ENCODE data around the gene LRRC4C.

The LRRC4C gene

GRCh38 chr11:40215556-40215955, 1243.9 kb downstream of the LRRC4C start:
- no peak for TF ChIP-seq CTCF (IDR thresholded peaks at IDR 0.05)

- no peak for TF ChIP-seq CTCF (IDR thresholded peaks at IDR 0.05)
Measured at GRCh38 chr11:40207416-40207815, 1252.0 kb downstream of the LRRC4C start.

- no peak for TF ChIP-seq CTCF (IDR thresholded peaks at IDR 0.05)
Measured at GRCh38 chr11:40204228-40204627, 1255.2 kb downstream of the LRRC4C start.

- TF ChIP-seq CTCF (IDR thresholded peaks at IDR 0.05) = no peak
Measured at GRCh38 chr11:40203606-40204005, 1255.8 kb downstream of the LRRC4C start.

GRCh38 chr11:40202589-40203270, 1256.7 kb downstream of the LRRC4C start:
- no peak for TF ChIP-seq CTCF (IDR thresholded peaks at IDR 0.05)

GRCh38 chr11:40190294-40190693, 1269.2 kb downstream of the LRRC4C start:
- TF ChIP-seq CTCF (IDR thresholded peaks at IDR 0.05) = no peak

- no peak for TF ChIP-seq CTCF (IDR thresholded peaks at IDR 0.05)
Measured at GRCh38 chr11:40188848-40189247, 1270.6 kb downstream of the LRRC4C start.

GRCh38 chr11:40187295-40187694, 1272.2 kb downstream of the LRRC4C start:
- no peak for TF ChIP-seq CTCF (IDR thresholded peaks at IDR 0.05)
